ENCODE measurements around the gene PKD1L1. TPM values are rescaled to one million over a fixed set of nuclear protein-coding genes. Genes with fewer than 3 reads are reported as not detected.
A peak's percentile ranks its signal among the peaks of the same experiment; 100 is the strongest.

The PKD1L1 gene
- total RNA-seq, 4 donors from 2014 or later = 0.18 to 0.83 (median 0.44) TPM

GRCh38 chr7:47783456-47784223, 164.6 kb downstream of the PKD1L1 start:
- Histone ChIP-seq H3K9me3 (no peaks in the 10 kb centered on the region), H3K27ac (peak overlapping the region in 3 of 4 donors; percentile 8 to 64 (median 11)), H3K4me1 (peaks cover 0 to 12% (median 0%) of the 10 kb centered on the region in 4 donors), H3K27me3 (no peaks in the 10 kb centered on the region), H3K4me3 (no peak overlapping the region), H3K36me3 (no peaks in the 10 kb centered on the region)
- no peak for DNase-seq
- TF ChIP-seq POLR2A (IDR thresholded peaks at IDR 0.05) = no peak
- TF ChIP-seq CTCF (IDR thresholded peaks at IDR 0.05) = no peak

DNA sequence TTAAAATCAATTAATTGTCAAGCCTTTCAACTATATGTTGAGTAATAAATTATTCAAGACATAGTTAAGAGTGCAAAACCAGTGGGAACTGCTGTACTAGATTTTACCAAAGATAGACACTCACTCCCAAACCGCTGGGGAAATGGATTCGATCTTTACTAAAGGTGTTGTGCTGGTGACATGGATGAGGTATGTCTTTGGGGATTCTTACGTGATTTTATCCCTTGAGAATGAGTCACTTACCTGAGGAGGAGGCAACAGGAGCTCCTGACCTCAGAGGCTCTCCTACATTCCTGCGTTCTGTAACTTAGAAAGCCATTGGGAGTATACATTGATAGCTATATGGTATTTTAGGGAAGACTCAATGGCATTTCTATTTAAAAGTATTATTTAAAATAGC, 165.5 kb downstream of the PKD1L1 start:
- no peak for TF ChIP-seq CTCF (IDR thresholded peaks at IDR 0.05)
- TF ChIP-seq POLR2A (IDR thresholded peaks at IDR 0.05) = no peak
- H3K27me3 ChIP-seq = no peaks in the 10 kb centered on the region
- no peaks in the 10 kb centered on the region for H3K36me3 ChIP-seq
- H3K9me3 ChIP-seq = no peaks in the 10 kb centered on the region
- no peak overlapping the region for H3K4me3 ChIP-seq
- H3K27ac ChIP-seq = no peak overlapping the region
- H3K4me1 ChIP-seq = peaks cover 0 to 12% (median 0%) of the 10 kb centered on the region in 4 donors
- DNase-seq = no peak

GRCh38 chr7:47782022-47782421, 166.2 kb downstream of the PKD1L1 start:
- H3K27me3 ChIP-seq = no peaks in the 10 kb centered on the region
- H3K9me3 ChIP-seq = no peaks in the 10 kb centered on the region
- H3K36me3 ChIP-seq = no peaks in the 10 kb centered on the region
- peaks cover 0 to 12% (median 0%) of the 10 kb centered on the region in 4 donors for H3K4me1 ChIP-seq
- H3K4me3 ChIP-seq = no peak overlapping the region
- TF ChIP-seq CTCF (IDR thresholded peaks at IDR 0.05) (no peak), POLR2A (IDR thresholded peaks at IDR 0.05) (no peak)
- H3K27ac ChIP-seq = no peak overlapping the region
- no peak for DNase-seq

DNA sequence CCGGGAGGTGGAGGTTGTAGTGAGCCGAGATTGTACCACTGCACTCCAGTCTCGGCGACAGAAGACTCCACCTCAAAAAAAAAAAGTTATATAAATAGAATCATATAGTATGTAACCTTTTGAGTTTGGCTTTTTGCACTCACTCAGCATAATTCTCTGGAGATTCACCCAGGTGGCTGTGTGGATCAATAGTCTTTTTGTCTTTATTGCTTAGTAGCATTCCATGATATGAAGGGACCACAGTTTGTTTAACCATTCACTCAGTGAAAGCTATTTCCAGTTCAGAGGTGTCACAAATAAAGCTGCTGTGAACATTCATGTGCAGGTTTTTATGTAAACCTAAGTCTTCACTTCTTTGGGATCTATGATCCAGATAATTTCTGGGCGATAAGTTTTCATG, 167.7 kb downstream of the PKD1L1 start:
- Histone ChIP-seq H3K4me1 (peaks cover 0 to 8% (median 0%) of the 10 kb centered on the region in 4 donors), H3K27me3 (no peaks in the 10 kb centered on the region)
- no peak for DNase-seq

DNA sequence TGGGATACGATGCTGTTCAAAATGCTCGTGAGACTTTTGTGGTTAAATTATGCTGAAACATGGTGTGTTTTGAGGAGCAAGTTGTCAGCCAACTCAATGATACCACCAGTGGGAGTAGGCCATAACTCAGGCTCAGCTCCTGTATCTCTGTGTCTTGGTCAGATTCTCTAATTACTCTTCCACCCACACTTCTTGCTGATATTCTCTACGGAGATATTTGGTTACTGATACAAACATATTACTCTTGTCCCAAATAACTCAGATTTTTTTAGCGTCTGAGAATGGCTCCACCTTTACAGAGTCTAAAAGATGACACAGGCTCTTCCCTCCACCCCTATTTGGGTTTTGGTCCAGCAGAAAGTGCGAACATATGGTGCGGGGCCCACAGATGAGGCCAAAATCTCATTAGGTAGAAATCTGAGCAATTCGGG, 168.9 kb downstream of the PKD1L1 start:
- H3K27ac ChIP-seq = no peak overlapping the region
- no peaks in the 10 kb centered on the region for H3K36me3 ChIP-seq
- DNase-seq = no peak
- H3K4me3 ChIP-seq = no peak overlapping the region
- H3K27me3 ChIP-seq = no peaks in the 10 kb centered on the region
- no peaks in the 10 kb centered on the region for H3K9me3 ChIP-seq
- peaks cover 0 to 2% (median 0%) of the 10 kb centered on the region in 4 donors for H3K4me1 ChIP-seq
- TF ChIP-seq CTCF (IDR thresholded peaks at IDR 0.05) (no peak), POLR2A (IDR thresholded peaks at IDR 0.05) (no peak)

More for the DNA sequence above, 167.7 kb downstream of the PKD1L1 start:
- TF ChIP-seq CTCF (IDR thresholded peaks at IDR 0.05) (no peak), POLR2A (IDR thresholded peaks at IDR 0.05) (no peak)
- no peak overlapping the region for H3K4me3 ChIP-seq
- no peaks in the 10 kb centered on the region for H3K9me3 ChIP-seq
- H3K27ac ChIP-seq = no peak overlapping the region
- no peaks in the 10 kb centered on the region for H3K36me3 ChIP-seq
